Transverse colon (tissue), 4 donors: ENCODE data around the gene FAM20A. TPM values are rescaled to one million over a fixed set of nuclear protein-coding genes. Genes with fewer than 3 reads are reported as not detected.

ENCODE experiments used
- DNase-seq: peaks from one replicate; pipeline ENCODE4 v3.0.0-alpha.2; 2019
- H3K27ac ChIP-seq, 4 donors: fragments of 200-600 bp; sonication (generic); 2 replicates each; pipeline ENCODE4 v1.5.1; 2016 to 2018; ENCODE audit warnings: inconsistent platforms in 4 of 4
- H3K27me3 ChIP-seq: fragments of 200-600 bp; sonication (generic); 2 replicates; pipeline ENCODE4 v1.5.1; 2017; ENCODE audit warnings: inconsistent platforms
- H3K36me3 ChIP-seq, 4 donors: fragments of 200-600 bp; sonication (generic); 2 replicates each; pipeline ENCODE4 v1.5.1; 2017 to 2019; ENCODE audit warnings: inconsistent platforms in 4 of 4
- H3K4me1 ChIP-seq, 4 donors: fragments of 200-600 bp; sonication (generic); 2 replicates each; pipeline ENCODE4 v1.5.1; 2017 to 2020; ENCODE audit warnings: inconsistent platforms in 4 of 4
- H3K4me3 ChIP-seq, 4 donors: fragments of 200-600 bp; sonication (generic); 1 replicate in 1 of 4; 2 replicates in 3 of 4; pipeline versions ENCODE4 v1.5.1 to v1.6.1; 2017 to 2019; ENCODE audit warnings: inconsistent platforms in 4 of 4
- H3K9me3 ChIP-seq, 2 donors: fragments of 200-600 bp; sonication (generic); 2 replicates each; pipeline ENCODE4 v1.5.1; 2017 to 2019; ENCODE audit warnings: inconsistent platforms in 2 of 2
- CTCF ChIP-seq, 5 experiments: fragments of 200-600 bp in 3 of 5; fragments of 450-650 bp in 2 of 5; sonication (generic) in 3 of 5; IDR thresholded peaks; 1 replicate in 2 of 5; 2 replicates in 3 of 5; pipeline ENCODE4 v1.5.1; 2016 to 2017; ENCODE audit warnings: antibody characterized with exemption in 5 of 5, inconsistent platforms in 3 of 5, mild to moderate bottlenecking in 2 of 5, moderate library complexity in 1 of 5
- EP300 ChIP-seq: sonication (generic); formaldehyde crosslinking; IDR thresholded peaks from one replicate; pipeline ENCODE4 v1.6.1; 2017; ENCODE audit warnings: antibody characterized with exemption, low read depth
- POLR2A ChIP-seq: fragments of 450-650 bp; IDR thresholded peaks from one replicate; pipeline ENCODE4 v1.6.1; 2016; ENCODE audit warnings: antibody characterized with exemption, mild to moderate bottlenecking, moderate library complexity
- POLR2AphosphoS5 ChIP-seq, 3 donors: sonication (generic); formaldehyde crosslinking; IDR thresholded peaks; one replicate each; pipeline ENCODE4 v1.6.1; 2016; ENCODE audit warnings: antibody characterized with exemption in 3 of 3
- WGBS, 2 donors: methylation state at CpG; one replicate each; pipeline ENCODE4 v1.1.5; 2018; ENCODE audit warnings: low coverage in 1 of 2; 5-methylcytosine and 5-hydroxymethylcytosine counted together
- in situ Hi-C, 4 donors: fragments of 200-750 bp; cut with MboI; loops; one replicate each; pipeline versions ENCODE4 v1.15.0 to v1.15.1; 2017; ENCODE audit warnings: low sequenced_read_pairs in 3 of 4, low pct_ligation_motif_present in 1 of 4, low pct_unique_long_range_greater_than_20kb in 1 of 4
- intact Hi-C: fragments of 100-400 bp; cut with DNase I; formaldehyde crosslinking; loops from one replicate; pipeline ENCODE4 v1.15.1; 2023; ENCODE audit warnings: low total_unique reads
- total RNA-seq, 4 donors: library from RNA; depleted of rRNA; stranded (reverse); fragments of >200 nt; gene quantifications; one replicate each; pipeline ENCODE4 v1.1.0, GENCODE V29; 2016

The FAM20A gene
- total RNA-seq, 4 donors from 2014 or later, result 1.5 to 4.1 (median 3.5) TPM

DNA sequence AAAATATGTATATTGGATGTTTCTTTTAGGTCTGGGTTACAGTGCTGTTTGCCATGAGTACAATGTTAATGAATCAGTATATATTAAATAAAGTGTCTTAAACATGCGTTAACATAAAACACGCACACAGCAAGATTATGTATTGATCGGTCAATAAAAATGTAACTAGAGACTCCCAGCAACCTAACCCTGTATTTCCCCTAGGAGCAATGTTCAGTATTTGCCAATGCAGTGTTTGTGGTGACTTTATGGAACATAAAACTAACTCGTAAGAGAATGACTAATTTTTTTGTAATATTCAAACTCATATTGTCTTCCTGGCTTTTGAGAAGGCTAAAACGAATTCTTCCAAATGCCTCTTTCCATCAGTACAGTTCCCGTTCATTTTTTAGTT, 66.5 kb downstream of the FAM20A start:
- no peaks in the 10 kb centered on the region for H3K9me3 ChIP-seq
- no peak overlapping the region for H3K27ac ChIP-seq
- no peak overlapping the region for H3K4me3 ChIP-seq
- in situ Hi-C loops (loop anchor here in 3 of 4 donors (10.0 to 25.0 kb wide), 3 partner anchors 220 to 703 kb away; partner anchors contain the start of gene ABCA10 (in 3 of the 3)), intact Hi-C loops (no loop called here)
- no peaks in the 10 kb centered on the region for H3K4me1 ChIP-seq
- DNase-seq, result no peak
- H3K27me3 ChIP-seq, result no peaks in the 10 kb centered on the region
- no peak for TF ChIP-seq CTCF (IDR thresholded peaks at IDR 0.05)
- no peak for TF ChIP-seq POLR2A
- no peak for TF ChIP-seq EP300
- no peak for TF ChIP-seq POLR2AphosphoS5 (IDR thresholded peaks at IDR 0.05)
- peaks cover 0 to 47% (median 23%) of the 10 kb centered on the region in 4 donors for H3K36me3 ChIP-seq
- 84 to 91% methylated on average over 6 of the region's 6 CpGs for WGBS, 2 donors

DNA sequence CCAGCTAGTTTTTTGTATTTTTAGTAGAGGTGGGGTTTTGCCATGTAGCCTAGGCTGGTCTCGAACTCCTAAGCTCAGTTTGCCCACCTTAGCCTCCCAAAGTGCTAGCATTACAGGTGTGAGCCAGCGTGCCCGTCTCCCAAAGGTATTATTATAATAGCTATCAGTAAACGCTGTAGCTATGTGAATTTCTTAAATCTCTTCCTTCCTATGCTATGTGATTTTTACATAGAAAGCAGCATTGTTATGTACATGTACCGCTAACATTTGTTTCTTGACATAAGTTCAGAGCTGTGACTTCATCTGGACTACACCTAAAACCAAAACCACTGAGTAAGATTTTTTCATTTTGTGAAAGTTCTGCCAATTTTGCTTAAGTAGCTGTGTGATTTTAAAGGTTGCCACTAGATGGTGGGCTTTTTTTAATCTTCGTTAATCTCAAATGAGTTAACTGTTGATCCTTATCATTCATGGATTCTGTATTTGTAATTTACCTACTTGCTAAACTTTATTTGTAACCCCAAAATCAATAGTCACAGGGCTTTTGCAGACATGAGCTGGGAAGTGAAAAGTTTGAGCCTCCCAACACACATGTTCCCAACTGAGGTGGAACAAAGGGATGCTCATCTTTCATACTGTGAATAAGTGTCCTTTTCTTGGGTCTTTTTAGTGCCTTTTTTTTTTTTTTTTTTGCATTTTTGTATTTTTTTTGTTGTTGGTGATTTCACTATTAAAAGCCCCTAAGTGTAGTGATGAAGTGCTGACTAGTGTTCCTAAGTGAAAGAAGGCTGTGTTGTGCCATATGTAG, 67.1 kb downstream of the FAM20A start:
- Histone ChIP-seq H3K27me3 (no peaks in the 10 kb centered on the region), H3K36me3 (peaks cover 0 to 53% (median 26%) of the 10 kb centered on the region in 4 donors), H3K4me1 (no peaks in the 10 kb centered on the region), H3K9me3 (no peaks in the 10 kb centered on the region), H3K4me3 (no peak overlapping the region), H3K27ac (no peak overlapping the region)
- TF ChIP-seq CTCF (IDR thresholded peaks at IDR 0.05) (peak; percentile 17 to 28 (median 21)), EP300 (no peak), POLR2A (no peak)
- WGBS, 2 donors, result 80 to 90% methylated on average over 6 of the region's 6 CpGs
- intact Hi-C loops, result no loop called here
- no peak for DNase-seq
- in situ Hi-C loops, result loop anchor here in 3 of 4 donors (10.0 to 25.0 kb wide), 3 partner anchors 221 to 703 kb away; partner anchors contain the start of gene ABCA10 (in 3 of the 3)

GRCh38 chr17:68532826-68533225, 68.3 kb downstream of the FAM20A start:
- TF ChIP-seq EP300, result no peak
- no peak for TF ChIP-seq POLR2AphosphoS5 (IDR thresholded peaks at IDR 0.05)
- TF ChIP-seq POLR2A, result no peak
- no peak for TF ChIP-seq CTCF (IDR thresholded peaks at IDR 0.05)
- H3K9me3 ChIP-seq, result no peaks in the 10 kb centered on the region
- H3K27ac ChIP-seq, result no peak overlapping the region
- 87 to 90% methylated on average over 3 of the region's 3 CpGs for WGBS, 2 donors
- in situ Hi-C loops, result loop anchor here in 3 of 4 donors (10.0 to 25.0 kb wide), 3 partner anchors 222 to 704 kb away; partner anchors contain the start of gene ABCA10 (in 3 of the 3)
- intact Hi-C loops, result no loop called here
- H3K4me1 ChIP-seq, result no peaks in the 10 kb centered on the region
- H3K4me3 ChIP-seq, result no peak overlapping the region
- H3K27me3 ChIP-seq, result no peaks in the 10 kb centered on the region
- peaks cover 0 to 66% (median 32%) of the 10 kb centered on the region in 4 donors for H3K36me3 ChIP-seq
- no peak for DNase-seq

DNA sequence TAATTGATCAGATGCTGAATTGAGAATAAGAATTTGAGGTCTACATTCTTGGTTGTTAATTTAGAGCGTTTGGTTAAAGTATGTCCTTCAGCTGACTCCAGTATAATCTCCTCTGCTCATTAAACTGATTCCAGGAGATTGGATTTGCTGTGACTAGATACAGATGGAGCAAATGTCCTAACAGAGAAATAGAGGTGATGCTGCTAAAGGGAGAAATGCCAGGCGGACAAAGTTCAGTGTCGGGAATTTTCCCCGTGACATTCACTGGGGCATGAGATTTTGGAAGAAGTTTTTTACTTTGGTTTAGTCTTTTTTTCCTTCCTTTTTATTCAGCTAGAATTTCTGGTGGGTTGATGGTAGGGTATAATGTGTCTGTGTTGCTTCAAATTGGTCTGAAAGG, 69.9 kb downstream of the FAM20A start:
- Histone ChIP-seq H3K27me3 (no peaks in the 10 kb centered on the region), H3K4me1 (no peaks in the 10 kb centered on the region), H3K4me3 (no peak overlapping the region), H3K9me3 (no peaks in the 10 kb centered on the region), H3K27ac (no peak overlapping the region), H3K36me3 (peaks cover 0 to 72% (median 34%) of the 10 kb centered on the region in 4 donors)
- no peak for DNase-seq
- intact Hi-C loops, result no loop called here
- WGBS, 2 donors, result 89 to 92% methylated on average over 4 of the region's 4 CpGs
- in situ Hi-C loops, result loop anchor here in 3 of 4 donors (10.0 to 25.0 kb wide), 3 partner anchors 224 to 706 kb away; partner anchors contain the start of gene ABCA10 (in 3 of the 3)
- no peak for TF ChIP-seq POLR2A
- TF ChIP-seq POLR2AphosphoS5 (IDR thresholded peaks at IDR 0.05), result no peak
- TF ChIP-seq EP300, result no peak
- no peak for TF ChIP-seq CTCF (IDR thresholded peaks at IDR 0.05)
